Right lobe of liver (tissue), 6 donors: ENCODE results near the gene LY6G5C. TPM values are rescaled to one million over a fixed set of nuclear protein-coding genes. Genes with fewer than 3 reads are reported as not detected.

Experiments used
- ATAC-seq, 4 donors: fragments of 200-7000 bp; cut with Tn5 transposase; one replicate each; pipeline ENCODE4 v1.9.1; 2020; ENCODE audit warnings: mild to moderate bottlenecking in 4 of 4, moderate library complexity in 4 of 4
- DNase-seq, 3 donors: peaks; one replicate each; pipeline ENCODE4 v3.0.0-alpha.2; 2020
- H3K27ac ChIP-seq, 3 donors: fragments of 200-600 bp; one replicate each; pipeline ENCODE4 v1.8.0; 2022
- H3K27me3 ChIP-seq, 2 donors: fragments of 200-600 bp; one replicate each; pipeline ENCODE4 v1.8.0; 2022
- H3K36me3 ChIP-seq, 4 donors: fragments of 200-600 bp; sonication (generic) in 1 of 4; one replicate each; pipeline versions ENCODE4 v1.5.1 to v1.8.0; 2017 to 2022; ENCODE audit warnings: control low read depth in 1 of 4
- H3K4me1 ChIP-seq, 4 donors: fragments of 200-600 bp; sonication (generic) in 1 of 4; one replicate each; pipeline versions ENCODE4 v1.5.1 to v1.8.0; 2017 to 2022; ENCODE audit warnings: control low read depth in 1 of 4
- H3K4me3 ChIP-seq, 3 donors: fragments of 200-600 bp; one replicate each; pipeline ENCODE4 v1.8.0; 2022
- H3K9me3 ChIP-seq, 4 donors: fragments of 200-600 bp; sonication (generic) in 1 of 4; one replicate each; pipeline versions ENCODE4 v1.5.1 to v1.8.0; 2017 to 2022; ENCODE audit warnings: control low read depth in 1 of 4
- CTCF ChIP-seq, 4 donors: fragments of 200-600 bp in 3 of 4; fragments of 450-650 bp in 1 of 4; IDR thresholded peaks; one replicate each; pipeline versions ENCODE4 v1.5.1 to v1.8.0; 2016 to 2022; ENCODE audit warnings: antibody characterized with exemption in 4 of 4, mild to moderate bottlenecking in 2 of 4
- POLR2A ChIP-seq: fragments of 450-650 bp; IDR thresholded peaks from one replicate; pipeline ENCODE4 v1.6.1; 2017; ENCODE audit warnings: antibody characterized with exemption, mild to moderate bottlenecking
- WGBS: methylation state at CpG from one replicate; pipeline ENCODE4 v1.1.6; 2018; ENCODE audit warnings: low coverage, low lambda C conversion rate; ENCODE audit not compliant: insufficient coverage; ENCODE audit errors: missing lambda C conversion rate; 5-methylcytosine and 5-hydroxymethylcytosine counted together
- intact Hi-C, 2 donors: fragments of 100-400 bp; cut with DNase I; formaldehyde crosslinking; loops; one replicate each; pipeline versions ENCODE4 v1.11.2 to v1.14.1; 2022
- total RNA-seq, 6 experiments: library from RNA; depleted of rRNA in 2 of 6; stranded (reverse); fragments of >200 nt in 2 of 6; fragmentation: NEBNext Ultra II Directional in 3 of 6; extraction: Animal tissue kit (Norgen Biotek cat#: 25700) in 3 of 6; gene quantifications; one replicate each; pipeline versions ENCODE4 v1.1.0 to v1.2.4, GENCODE V29; 2016 to 2023
- donor health status: DM: no; HTN: yes; CAD: no.
- donor health status: DM: no; HTN: no; CAD: no.
- donor health status: DM: no; HTN: no; CAD: no.
- donor health status: DM: no; HTN: yes; CAD: no.
- donor health status: DM: no; HTN: yes; CAD: no.

LY6G5C gene
- total RNA-seq, 6 experiments from 2014 or later = 0.68 to 1.6 (median 1.2) TPM

- Histone ChIP-seq H3K36me3 (peaks cover 4 to 96% (median 52%) of the 10 kb centered on the region in 4 donors), H3K4me3 (no peak overlapping the region), H3K27me3 (no peaks in the 10 kb centered on the region), H3K4me1 (peaks cover 0 to 18% (median 0%) of the 10 kb centered on the region in 4 donors), H3K27ac (peak overlapping the region in 1 of 3 donors; percentile 22), H3K9me3 (no peaks in the 10 kb centered on the region)
- DNase-seq (peak in 1 of 3 donors; percentile 16), ATAC-seq (peak in 2 of 4 donors; percentile 12 to 47)
- 55% methylated on average over 5 of the region's 6 CpGs for WGBS
- intact Hi-C loops = no loop called here
- TF ChIP-seq POLR2A = no peak
- TF ChIP-seq CTCF (IDR thresholded peaks at IDR 0.05) = no peak
Measured at GRCh38 chr6:31642798-31643570, 37.9 kb downstream of the LY6G5C start.

GRCh38 chr6:31641370-31641769 is 39.5 kb downstream of the LY6G5C start:
- Histone ChIP-seq H3K36me3 (peaks cover 4 to 97% (median 52%) of the 10 kb centered on the region in 4 donors), H3K27me3 (no peaks in the 10 kb centered on the region), H3K27ac (no peak overlapping the region), H3K4me3 (no peak overlapping the region), H3K4me1 (peaks cover 0 to 18% (median 0%) of the 10 kb centered on the region in 4 donors), H3K9me3 (no peaks in the 10 kb centered on the region)
- 78% methylated on average over 3 of the region's 4 CpGs for WGBS
- no peak for TF ChIP-seq CTCF (IDR thresholded peaks at IDR 0.05)
- TF ChIP-seq POLR2A = no peak
- no peak for DNase-seq
- no peak for ATAC-seq
- intact Hi-C loops = no loop called here

GRCh38 chr6:31640612-31641011 is 40.3 kb downstream of the LY6G5C start:
- Histone ChIP-seq H3K4me3 (no peak overlapping the region), H3K36me3 (peaks cover 4 to 98% (median 52%) of the 10 kb centered on the region in 4 donors), H3K27me3 (no peaks in the 10 kb centered on the region), H3K4me1 (peaks cover 0 to 18% (median 0%) of the 10 kb centered on the region in 4 donors), H3K9me3 (no peaks in the 10 kb centered on the region), H3K27ac (no peak overlapping the region)
- no peak for ATAC-seq
- intact Hi-C loops = no loop called here
- TF ChIP-seq CTCF (IDR thresholded peaks at IDR 0.05) (no peak), POLR2A (no peak)
- WGBS = 95% methylated on average over 6 of the region's 6 CpGs
- no peak for DNase-seq

- no peak overlapping the region for H3K4me3 ChIP-seq
- ATAC-seq = no peak
- no peaks in the 10 kb centered on the region for H3K27me3 ChIP-seq
- intact Hi-C loops = no loop called here
- no peaks in the 10 kb centered on the region for H3K9me3 ChIP-seq
- H3K4me1 ChIP-seq = peaks cover 0 to 22% (median 0%) of the 10 kb centered on the region in 4 donors
- 78% methylated on average over 4 of the region's 10 CpGs for WGBS
- no peak overlapping the region for H3K27ac ChIP-seq
- DNase-seq = peak in 1 of 3 donors; percentile 48
- H3K36me3 ChIP-seq = peaks cover 4 to 97% (median 52%) of the 10 kb centered on the region in 4 donors
- no peak for TF ChIP-seq POLR2A
- no peak for TF ChIP-seq CTCF (IDR thresholded peaks at IDR 0.05)
Measured at GRCh38 chr6:31639449-31639861, 41.4 kb downstream of the LY6G5C start.
